H1 (cell line): ENCODE results near the gene MYBPHL. TPM values are rescaled to one million over a fixed set of nuclear protein-coding genes. Genes with fewer than 3 reads are reported as not detected.

Experiments
- CTCF ChIA-PET: fragments of 300-600 bp; sonication (Branson Sonifier 250); formaldehyde crosslinking; loops from one replicate; lab custom pipeline; 2021; ENCODE audit not compliant: partially characterized antibody; lab: Charles Lee
- POLR2A ChIA-PET: fragments of 300-600 bp; sonication (Branson Sonifier 250); formaldehyde crosslinking; loops from one replicate; lab custom pipeline; 2021; ENCODE audit warnings: inconsistent platforms; ENCODE audit not compliant: partially characterized antibody; lab: Charles Lee
- DNase-seq, 2 experiments: peaks; one replicate each; pipeline versions ENCODE4 v3.0.0 to v3.0.0-alpha.2; 2010 to 2022; ENCODE audit warnings: low spot score in 2 of 2, low read depth in 1 of 2, mixed read lengths in 1 of 2
- FAIRE-seq: peaks from 2 replicates; lab custom pipeline; 2011; peaks lifted over from hg19 to GRCh38; lab: Jason Lieb, UNC
- H2AFZ ChIP-seq: 2 replicates; pipeline ENCODE4 v1.8.1; 2012; ENCODE audit warnings: low read length, inconsistent platforms
- H2AK5ac ChIP-seq: 2 replicates; pipeline ENCODE4 v1.6.1; 2013; ENCODE audit warnings: low read depth, low read length
- H2BK120ac ChIP-seq: replicated peaks from 2 replicates; pipeline ENCODE3; 2013; ENCODE audit warnings: low read depth, low read length, inconsistent platforms
- H2BK12ac ChIP-seq: 2 replicates; pipeline ENCODE4 v1.6.1; 2013; ENCODE audit warnings: low read depth, low read length
- H2BK15ac ChIP-seq: 2 replicates; pipeline ENCODE4 v1.6.1; 2013; ENCODE audit warnings: low read length
- H2BK20ac ChIP-seq: 2 replicates; pipeline ENCODE4 v1.6.1; 2013; ENCODE audit warnings: low read length
- H2BK5ac ChIP-seq: 2 replicates; pipeline ENCODE4 v1.6.1; 2013; ENCODE audit warnings: low read depth, low read length
- H3K14ac ChIP-seq: 2 replicates; pipeline ENCODE4 v1.6.1; 2013; ENCODE audit warnings: inconsistent platforms; ENCODE audit not compliant: insufficient read length
- H3K18ac ChIP-seq: 2 replicates; pipeline ENCODE4 v1.6.1; 2013; ENCODE audit warnings: low read length; ENCODE audit errors: extremely low read depth
- H3K23ac ChIP-seq: 2 replicates; pipeline ENCODE4 v1.6.1; 2013; ENCODE audit warnings: inconsistent platforms; ENCODE audit not compliant: insufficient read length
- H3K23me2 ChIP-seq: 2 replicates; pipeline ENCODE4 v1.6.1; 2013; ENCODE audit warnings: low read depth, low read length
- H3K27ac ChIP-seq: 2 replicates; pipeline ENCODE4 v1.6.1; 2011; ENCODE audit warnings: low read depth, low read length, inconsistent platforms
- H3K27me3 ChIP-seq, 4 experiments: replicated peaks in 1 of 4; 1 replicate in 1 of 4; 2 replicates in 3 of 4; pipeline versions ENCODE4 v1.6.1 to v1.8.1; 2011 to 2013; ENCODE audit warnings: low read length in 3 of 4, mild to moderate bottlenecking in 3 of 4, inconsistent platforms in 2 of 4, mixed read lengths in 2 of 4, moderate library complexity in 1 of 4; ENCODE audit not compliant: control insufficient read depth in 3 of 4, insufficient read depth in 3 of 4; ENCODE audit errors: extremely low read depth in 1 of 4
- H3K36me3 ChIP-seq, 4 experiments: 2 replicates each; pipeline versions ENCODE4 v1.6.1 to v1.8.1; 2011 to 2013; ENCODE audit warnings: mild to moderate bottlenecking in 4 of 4, low read length in 3 of 4, moderate library complexity in 2 of 4, control low read depth in 1 of 4, inconsistent platforms in 1 of 4; ENCODE audit not compliant: insufficient read depth in 4 of 4, control insufficient read depth in 2 of 4
- H3K4ac ChIP-seq: replicated peaks from 2 replicates; pipeline ENCODE3; 2013; ENCODE audit warnings: low read length, low read depth, mixed read lengths, inconsistent platforms; ENCODE audit not compliant: insufficient read length
- H3K4me1 ChIP-seq, 4 experiments: replicated peaks in 1 of 4; 1 replicate in 1 of 4; 2 replicates in 3 of 4; pipeline versions ENCODE4 v1.6.1 to v1.8.1; 2011 to 2013; ENCODE audit warnings: low read length in 3 of 4, inconsistent platforms in 2 of 4, mixed read lengths in 1 of 4; ENCODE audit not compliant: insufficient read depth in 4 of 4, control insufficient read depth in 3 of 4
- H3K4me2 ChIP-seq, 2 experiments: 2 replicates each; pipeline versions ENCODE4 v1.6.1 to v1.8.1; 2011 to 2013; ENCODE audit warnings: low read depth in 2 of 2, low read length in 2 of 2, control low read depth in 1 of 2, inconsistent platforms in 1 of 2, mild to moderate bottlenecking in 1 of 2; ENCODE audit not compliant: insufficient read depth in 1 of 2
- H3K4me3 ChIP-seq, 4 experiments: fragments of 200-600, 300-600 bp in 1 of 4; sonication (generic), shearing (Covaris generic), sonication (Bioruptor Twin) in 1 of 4; 2 replicates each; pipeline versions ENCODE4 v1.5.1 to v1.8.1; 2011 to 2016; ENCODE audit warnings: low read length in 4 of 4, low read depth in 3 of 4, control low read depth in 2 of 4, inconsistent platforms in 2 of 4, mild to moderate bottlenecking in 2 of 4, mixed read lengths in 1 of 4, moderate library complexity in 1 of 4; ENCODE audit not compliant: insufficient read depth in 2 of 4; ENCODE audit errors: extremely low read depth in 1 of 4
- H3K56ac ChIP-seq: replicated peaks from 2 replicates; pipeline ENCODE3; 2013; ENCODE audit warnings: low read depth, mild to moderate bottlenecking, mixed read lengths, low read length, inconsistent platforms; ENCODE audit not compliant: insufficient read length
- H3K79me1 ChIP-seq: 2 replicates; pipeline ENCODE4 v1.6.1; 2013; ENCODE audit warnings: low read depth, low read length, control low read depth
- H3K79me2 ChIP-seq, 2 experiments: 2 replicates each; pipeline versions ENCODE4 v1.6.1 to v1.8.1; 2012 to 2013; ENCODE audit warnings: low read length in 2 of 2, mild to moderate bottlenecking in 2 of 2, inconsistent platforms in 1 of 2; ENCODE audit not compliant: insufficient read depth in 2 of 2, control insufficient read depth in 1 of 2
- H3K9ac ChIP-seq, 4 experiments: replicated peaks in 1 of 4; 1 replicate in 1 of 4; 2 replicates in 3 of 4; pipeline versions ENCODE4 v1.6.1 to v1.8.1; 2011 to 2013; ENCODE audit warnings: low read depth in 3 of 4, low read length in 3 of 4, control low read depth in 2 of 4, mild to moderate bottlenecking in 2 of 4, moderate library complexity in 2 of 4, inconsistent platforms in 1 of 4; ENCODE audit errors: extremely low read depth in 1 of 4
- H3K9me3 ChIP-seq, 2 experiments: 2 replicates each; pipeline versions ENCODE4 v1.6.1 to v1.8.1; 2012 to 2013; ENCODE audit warnings: mild to moderate bottlenecking in 2 of 2, moderate library complexity in 2 of 2, control low read depth in 1 of 2, inconsistent platforms in 1 of 2, low read depth in 1 of 2, low read length in 1 of 2, mixed read lengths in 1 of 2; ENCODE audit not compliant: insufficient read depth in 2 of 2
- H4K20me1 ChIP-seq, 2 experiments: replicated peaks in 1 of 2; 2 replicates each; pipeline versions ENCODE3 to v1.8.1; 2011 to 2013; ENCODE audit warnings: inconsistent platforms in 2 of 2, low read length in 2 of 2, mild to moderate bottlenecking in 1 of 2; ENCODE audit not compliant: insufficient read depth in 2 of 2, control insufficient read depth in 1 of 2
- H4K5ac ChIP-seq: 2 replicates; pipeline ENCODE4 v1.6.1; 2013; ENCODE audit warnings: low read length, low read depth, mixed read lengths, inconsistent platforms; ENCODE audit not compliant: insufficient read length
- H4K8ac ChIP-seq: 2 replicates; pipeline ENCODE4 v1.8.0; 2013; ENCODE audit warnings: mild to moderate bottlenecking, moderate library complexity, low read length, inconsistent platforms; ENCODE audit not compliant: insufficient read depth; ENCODE audit errors: extremely low read depth
- H4K91ac ChIP-seq: replicated peaks from 2 replicates; pipeline ENCODE3; 2013; ENCODE audit warnings: low read length, mixed read lengths, inconsistent platforms; ENCODE audit not compliant: insufficient read length
- ATF3 ChIP-seq: IDR thresholded peaks from 2 replicates; pipeline ENCODE4 v1.6.1; 2011; ENCODE audit warnings: low read depth, mild to moderate bottlenecking, low read length; ENCODE audit not compliant: insufficient read depth
- BRCA1 ChIP-seq: IDR thresholded peaks from 2 replicates; pipeline ENCODE4 v1.6.1; 2012; ENCODE audit warnings: low read depth, low read length, improper control_type of control experiment
- CHD2 ChIP-seq: IDR thresholded peaks from 2 replicates; pipeline ENCODE4 v1.6.1; 2012; ENCODE audit warnings: low read length, improper control_type of control experiment
- EZH2 ChIP-seq: fragments of 200-600 bp; sonication (generic); IDR thresholded peaks from 2 replicates; pipeline ENCODE4 v1.7.1; 2012; ENCODE audit warnings: low read depth, mild to moderate bottlenecking, moderate library complexity, low read length, inconsistent platforms; ENCODE audit not compliant: severe bottlenecking
- NANOG ChIP-seq: IDR thresholded peaks from 2 replicates; pipeline ENCODE4 v1.6.1; 2011; ENCODE audit warnings: low read length, low read depth, mild to moderate bottlenecking, inconsistent platforms; ENCODE audit not compliant: insufficient read depth, poor library complexity, severe bottlenecking
- RXRA ChIP-seq: IDR thresholded peaks from 2 replicates; pipeline ENCODE4 v1.6.1; 2011; ENCODE audit warnings: low read depth, mild to moderate bottlenecking, low read length, moderate library complexity; ENCODE audit not compliant: insufficient read depth
- TBP ChIP-seq: IDR thresholded peaks from 2 replicates; pipeline ENCODE4 v1.6.1; 2011; ENCODE audit warnings: low read depth, low read length, improper control_type of control experiment
- TEAD4 ChIP-seq: IDR thresholded peaks from 2 replicates; pipeline ENCODE4 v1.6.1; 2012; ENCODE audit warnings: low read depth, low read length, inconsistent platforms, mixed read lengths
- YY1 ChIP-seq: IDR thresholded peaks from 2 replicates; pipeline ENCODE4 v1.6.1; 2011; ENCODE audit warnings: low read depth, mild to moderate bottlenecking, low read length
- WGBS, 2 experiments: shearing (Covaris generic) in 1 of 2; methylation state at CpG; one replicate each; pipeline versions ENCODE4 v1.1.6 to v1.1.7; 2013 to 2015; ENCODE audit warnings: low lambda C conversion rate in 2 of 2, mixed read lengths in 2 of 2, inconsistent platforms in 1 of 2, low coverage in 1 of 2, missing lambda C conversion rate in 1 of 2; ENCODE audit not compliant: insufficient replicate concordance in 2 of 2, insufficient coverage in 1 of 2, insufficient read length in 1 of 2; ENCODE audit errors: extremely low coverage in 1 of 2, missing lambda C conversion rate in 1 of 2; 5-methylcytosine and 5-hydroxymethylcytosine counted together
- polyA plus RNA-seq, 7 experiments: library from polyadenylated mRNA; depleted of rRNA in 3 of 7; stranded (reverse) in 5 of 7; unstranded in 2 of 7; fragments of >200 nt in 5 of 7; fragments of 200-250 nt in 2 of 7; gene quantifications; 1 replicate in 5 of 7; 2 replicates in 1 of 7; 4 replicates in 1 of 7; pipeline versions ENCODE4 v1.2.1 to v1.2.3, GENCODE V29; 2011 to 2013; ENCODE audit warnings: missing spikeins in 2 of 7, mixed read lengths in 2 of 7
- total RNA-seq: library from RNA; stranded (reverse); fragmentation: NEBNext Ultra II Directional; extraction: Animal tissue kit (Norgen Biotek cat#: 25700); gene quantifications from 2 replicates; pipeline ENCODE4 v1.2.1, GENCODE V29; 2021

The MYBPHL gene
- total and polyA plus RNA-seq, 2 of the 8 experiments (the other 6 are each of a cell fraction or from before 2014, with no cell fraction given), result 0.24 to 0.30 TPM

- H3K9me3 ChIP-seq, result no peaks in the 10 kb centered on the region
- H3K23me2 ChIP-seq, result no peaks in the 10 kb centered on the region; the same call in 1 of the 2 replicates
- H2BK120ac ChIP-seq, result no peak overlapping the region
- no peak overlapping the region for H3K56ac ChIP-seq
- H3K14ac ChIP-seq, result no peak overlapping the region
- H3K79me2 ChIP-seq, result no peaks in the 10 kb centered on the region
- no peak overlapping the region for H3K18ac ChIP-seq
- H3K4me1 ChIP-seq, result no peaks in the 10 kb centered on the region; a peak in 1 of 7 replicates
- ChIA-PET POLR2A (interaction anchor here (0.7 kb wide), 1 partner anchor 191 kb away, joined by 3 read pairs; no protein-coding TSS in a partner anchor), CTCF (interaction anchor here (0.6 to 1.2 kb wide), 2 partner anchors 8 to 31 kb away, joined by 3 to 4 read pairs; no protein-coding TSS in a partner anchor)
- H2BK5ac ChIP-seq, result no peak overlapping the region
- no peak overlapping the region for H2BK20ac ChIP-seq
- H3K27ac ChIP-seq, result no peak overlapping the region
- H4K20me1 ChIP-seq, result no peaks in the 10 kb centered on the region
- no peak overlapping the region for H4K8ac ChIP-seq
- TF ChIP-seq RXRA (no peak), YY1 (no peak), CHD2 (no peak), NANOG (no peak), EZH2 (no peak), TBP (no peak), ATF3 (no peak), TEAD4 (no peak), BRCA1 (no peak)
- no peak overlapping the region for H3K4me2 ChIP-seq
- no peak overlapping the region for H3K23ac ChIP-seq
- H3K27me3 ChIP-seq, result no peaks in the 10 kb centered on the region
- no peak for DNase-seq
- H2AK5ac ChIP-seq, result no peak overlapping the region
- H3K4ac ChIP-seq, result no peak overlapping the region
- no peak overlapping the region for H2AFZ ChIP-seq
- H3K4me3 ChIP-seq, result no peak overlapping the region
- H3K79me1 ChIP-seq, result no peaks in the 10 kb centered on the region
- no peak overlapping the region for H2BK12ac ChIP-seq
- no peak overlapping the region for H2BK15ac ChIP-seq
- H3K36me3 ChIP-seq, result peaks cover 14 to 54% (median 38%) of the 10 kb centered on the region in 4 experiments; a peak in 7 of 8 replicates
- 91% methylated on average over 6 of the region's 6 CpGs; no CpG with 5 or more reads in 1 of the 2 experiments for WGBS, 2 experiments
- H4K5ac ChIP-seq, result no peak overlapping the region
- no peak for FAIRE-seq
- no peak overlapping the region for H4K91ac ChIP-seq
- no peak overlapping the region for H3K9ac ChIP-seq
These were observed 16.2 kb upstream of the MYBPHL start for GRCh38 chr1:109322974-109323373.
